Effector CD4-positive, alpha-beta T cell (primary cell): ENCODE data around the gene ZNF483.
"Not testable (repeated sequence)": the region's sequence is repeated elsewhere in the genome, so short reads cannot be mapped to it uniquely, and the experiment has no call there.

Experiments used
- DNase-seq: peaks from one replicate; pipeline ENCODE4 v3.0.0-alpha.2; 2020

ZNF483 gene

GRCh38 chr9:111610845-111611244 is 85.9 kb downstream of the ZNF483 start:
- DNase-seq, result no peak

DNA sequence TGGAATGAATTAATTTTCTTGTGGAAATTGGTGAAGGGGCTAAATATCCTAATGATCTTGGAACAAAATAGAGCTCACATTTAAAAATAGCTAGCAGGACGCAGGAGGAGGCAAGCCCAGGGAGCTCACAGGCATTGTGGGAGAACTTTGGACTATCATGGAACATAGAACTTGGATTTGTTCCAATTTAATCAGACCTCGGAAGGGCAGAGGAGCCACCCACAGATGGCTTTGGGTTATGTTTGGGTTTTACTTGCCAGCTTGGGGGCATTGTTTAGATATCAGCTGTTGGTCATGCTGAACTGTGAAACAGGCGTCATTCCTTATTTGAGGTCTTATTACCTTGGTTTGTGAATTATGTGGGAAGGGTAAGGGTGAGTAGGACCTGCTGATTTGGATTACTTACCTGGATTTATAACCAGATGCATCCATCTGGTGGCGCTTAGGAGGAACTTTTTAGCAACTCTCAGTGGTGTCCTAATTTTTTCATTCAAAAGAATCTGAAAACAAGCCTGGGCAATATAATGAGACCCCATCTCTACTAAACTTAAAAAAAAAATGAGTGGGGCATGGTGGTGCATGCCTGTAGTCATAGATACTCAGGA is 88.6 kb downstream of the ZNF483 start:
- DNase-seq, result no peak

DNA sequence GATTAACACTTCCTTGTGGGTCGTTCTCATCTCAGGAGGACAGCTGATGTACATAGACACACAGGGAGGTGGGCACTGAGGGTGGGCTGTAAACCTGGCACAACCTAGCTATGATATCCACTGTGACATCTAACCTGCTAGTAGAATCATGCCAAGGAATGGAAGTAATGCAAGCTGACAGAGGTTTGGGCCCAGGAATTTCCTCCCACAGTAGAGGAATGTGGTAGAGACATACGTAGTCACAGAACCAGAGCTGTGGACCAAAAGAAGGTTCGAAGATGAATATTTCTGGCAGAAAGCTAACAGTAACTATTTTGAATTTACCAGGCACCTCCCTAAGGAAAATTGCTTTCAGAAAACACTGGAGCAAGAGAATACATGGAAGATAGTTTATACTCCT is 90.9 kb downstream of the ZNF483 start:
- no peak for DNase-seq

- DNase-seq, result not testable (repeated sequence)
Observed at GRCh38 chr9:111617349-111617748, 92.4 kb downstream of the ZNF483 start.

DNA sequence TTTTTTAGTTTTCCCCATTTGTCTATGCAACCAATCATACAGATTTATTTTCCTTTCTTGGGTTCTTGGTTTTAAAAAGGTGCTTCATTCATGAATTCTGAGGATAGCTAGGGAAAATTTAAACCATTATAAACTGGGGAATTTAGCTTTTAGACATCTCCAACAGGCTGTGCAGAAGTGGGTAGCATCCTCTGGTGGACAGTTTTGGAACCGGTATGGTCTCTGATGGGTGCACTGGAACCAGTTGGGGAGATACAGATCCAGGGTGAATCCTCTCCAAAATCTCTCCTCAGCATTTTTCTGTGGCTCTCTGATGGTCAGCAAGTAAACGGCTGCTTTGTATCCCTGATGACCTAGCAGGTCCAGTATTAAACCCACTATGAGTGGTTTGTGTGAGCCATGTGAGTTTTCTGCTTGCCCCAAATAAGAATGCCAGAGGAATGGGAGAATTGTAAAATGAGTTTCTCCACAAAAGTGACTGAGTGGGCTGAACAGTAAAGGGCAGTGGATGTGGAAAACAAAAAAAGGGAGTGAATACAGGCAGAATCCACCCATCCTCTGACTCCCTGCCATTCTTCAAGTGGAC is 97.0 kb downstream of the ZNF483 start:
- no peak for DNase-seq

GRCh38 chr9:111622626-111623025 is 97.6 kb downstream of the ZNF483 start:
- DNase-seq, result no peak
